ENCODE data around the gene NPAS3.

The NPAS3 gene

GRCh38 chr14:33309106-33309505, 370.4 kb downstream of the NPAS3 start:
- no peak overlapping the region for H3K4me3 ChIP-seq (ENCODE audit: low read depth, low read length)

GRCh38 chr14:33315217-33315616, 376.5 kb downstream of the NPAS3 start:
- H3K4me3 ChIP-seq (ENCODE audit: low read depth, low read length), result no peak overlapping the region

- H3K4me3 ChIP-seq (ENCODE audit: low read depth, low read length), result no peak overlapping the region
Observed at GRCh38 chr14:33315721-33316120, 377.0 kb downstream of the NPAS3 start.

GRCh38 chr14:33317675-33318074, 379.0 kb downstream of the NPAS3 start:
- H3K4me3 ChIP-seq (ENCODE audit: low read depth, low read length), result no peak overlapping the region

GRCh38 chr14:33323979-33324378, 385.3 kb downstream of the NPAS3 start:
- no peak overlapping the region for H3K4me3 ChIP-seq (ENCODE audit: low read depth, low read length)

- no peak overlapping the region for H3K4me3 ChIP-seq (ENCODE audit: low read depth, low read length)
Observed at GRCh38 chr14:33331176-33331949, 392.7 kb downstream of the NPAS3 start.

- no peak overlapping the region for H3K4me3 ChIP-seq (ENCODE audit: low read depth, low read length)
Observed at GRCh38 chr14:33332497-33332896, 393.8 kb downstream of the NPAS3 start.

GRCh38 chr14:33335366-33335765, 396.7 kb downstream of the NPAS3 start:
- H3K4me3 ChIP-seq (ENCODE audit: low read depth, low read length), result no peak overlapping the region

- H3K4me3 ChIP-seq (ENCODE audit: low read depth, low read length), result no peak overlapping the region
Observed at GRCh38 chr14:33342299-33342974, 403.8 kb downstream of the NPAS3 start.

- no peak overlapping the region for H3K4me3 ChIP-seq (ENCODE audit: low read depth, low read length)
Observed at GRCh38 chr14:33343016-33343415, 404.3 kb downstream of the NPAS3 start.

GRCh38 chr14:33347796-33348195, 409.1 kb downstream of the NPAS3 start:
- no peak overlapping the region for H3K4me3 ChIP-seq (ENCODE audit: low read depth, low read length)

- H3K4me3 ChIP-seq (ENCODE audit: low read depth, low read length), result no peak overlapping the region
Observed at GRCh38 chr14:33348510-33348909, 409.8 kb downstream of the NPAS3 start.

- no peak overlapping the region for H3K4me3 ChIP-seq (ENCODE audit: low read depth, low read length)
Observed at GRCh38 chr14:33349871-33350270, 411.2 kb downstream of the NPAS3 start.

- H3K4me3 ChIP-seq (ENCODE audit: low read depth, low read length), result no peak overlapping the region
Observed at GRCh38 chr14:33350366-33350990, 411.8 kb downstream of the NPAS3 start.

- H3K4me3 ChIP-seq (ENCODE audit: low read depth, low read length), result no peak overlapping the region
Observed at GRCh38 chr14:33352821-33353220, 414.1 kb downstream of the NPAS3 start.

GRCh38 chr14:33356181-33356580, 417.5 kb downstream of the NPAS3 start:
- no peak overlapping the region for H3K4me3 ChIP-seq (ENCODE audit: low read depth, low read length)

- no peak overlapping the region for H3K4me3 ChIP-seq (ENCODE audit: low read depth, low read length)
Observed at GRCh38 chr14:33357225-33358010, 418.7 kb downstream of the NPAS3 start.

- no peak overlapping the region for H3K4me3 ChIP-seq (ENCODE audit: low read depth, low read length)
Observed at GRCh38 chr14:33359288-33359881, 420.7 kb downstream of the NPAS3 start.

- no peak overlapping the region for H3K4me3 ChIP-seq (ENCODE audit: low read depth, low read length)
Observed at GRCh38 chr14:33362934-33363333, 424.3 kb downstream of the NPAS3 start.

- H3K4me3 ChIP-seq (ENCODE audit: low read depth, low read length), result no peak overlapping the region
Observed at GRCh38 chr14:33363682-33364081, 425.0 kb downstream of the NPAS3 start.

- H3K4me3 ChIP-seq (ENCODE audit: low read depth, low read length), result no peak overlapping the region
Observed at GRCh38 chr14:33364466-33364865, 425.8 kb downstream of the NPAS3 start.

All from iPS-11a (cell line).